OCI-LY3 (cell line): ENCODE results near the gene HDAC7.

ENCODE experiments used
- CTCF ChIP-seq: fragments of 200-600, 300-600 bp; sonication (generic); IDR thresholded peaks from 2 replicates; pipeline ENCODE4 v1.5.1; 2014; ENCODE audit warnings: antibody characterized with exemption, low read length, low read depth
- EZH2phosphoT487 ChIP-seq: fragments of 200-600 bp; shearing (Covaris generic); IDR thresholded peaks from 2 replicates; pipeline ENCODE4 v1.6.1; 2018; ENCODE audit warnings: antibody characterized with exemption, mixed run types, low read depth

- TF ChIP-seq CTCF (peak; percentile 66), EZH2phosphoT487 (no peak)
These were observed 60.6 kb downstream of the HDAC7 start, which contains the start of gene RAPGEF3 for GRCh38 chr12:47758834-47759690.
